GM12878 (cell line): Measurements from ENCODE around the gene TSPAN10. TPM values are rescaled to one million over a fixed set of nuclear protein-coding genes. Genes with fewer than 3 reads are reported as not detected.

Source experiments
- ATAC-seq: fragments of 200-7000 bp; cut with Tn5 transposase; 3 replicates; pipeline ENCODE4 v1.9.1; 2020; ENCODE audit warnings: mild to moderate bottlenecking, moderate library complexity
- BruUV-seq: library from RNA; stranded (reverse); fragments of 400-500 nt; replicated peaks from 2 replicates; lab custom pipeline; 2021; lab: Mats Ljungman, UMichigan
- CTCF ChIA-PET: fragments of 300-600 bp; sonication (Branson Sonifier 250); formaldehyde crosslinking; extraction: SDS; loops from one replicate; lab custom pipeline; 2021; ENCODE audit warnings: inconsistent platforms; lab: Yijun Ruan, JAX
- POLR2A ChIA-PET: fragments of 350-600 bp; formaldehyde crosslinking; extraction: SDS; loops from one replicate; lab custom pipeline; 2021; ENCODE audit warnings: inconsistent platforms; lab: Charles Lee
- RAD21 ChIA-PET: fragments of 300-600 bp; sonication (Branson Sonifier 250); formaldehyde crosslinking; loops from one replicate; lab custom pipeline; 2023; ENCODE audit warnings: antibody characterized with exemption; ENCODE audit not compliant: unreplicated experiment; lab: Charles Lee
- SMC1A ChIA-PET: fragments of 300-600 bp; sonication (Branson Sonifier 250); formaldehyde crosslinking; loops from one replicate; lab custom pipeline; 2023; ENCODE audit not compliant: unreplicated experiment, uncharacterized antibody; lab: Charles Lee
- DNase-seq: peaks from one replicate; pipeline ENCODE4 v3.0.0-alpha.2; 2011; ENCODE audit warnings: low read depth, low spot score
- FAIRE-seq: peaks from 3 replicates; lab custom pipeline; 2011; peaks lifted over from hg19 to GRCh38; lab: Jason Lieb, UNC
- H2AFZ ChIP-seq: 2 replicates; pipeline ENCODE4 v1.6.0; 2011; ENCODE audit warnings: low read depth, low read length, control low read depth; ENCODE audit not compliant: control insufficient read depth
- H3K27ac ChIP-seq: 2 replicates; pipeline ENCODE4 v1.5.1; 2011; ENCODE audit warnings: control low read depth; ENCODE audit not compliant: control insufficient read depth, insufficient read depth
- H3K27me3 ChIP-seq, 2 experiments: replicated peaks in 1 of 2; 2 replicates each; pipeline versions ENCODE4 v1.6.0 to v1.6.1; 2011; ENCODE audit warnings: low read length in 1 of 2; ENCODE audit not compliant: control insufficient read depth in 2 of 2, insufficient read depth in 2 of 2
- H3K36me3 ChIP-seq, 2 experiments: 2 replicates each; pipeline ENCODE4 v1.5.1; 2011; ENCODE audit warnings: low read length in 1 of 2; ENCODE audit not compliant: control insufficient read depth in 2 of 2, insufficient read depth in 2 of 2
- H3K4me1 ChIP-seq: 2 replicates; pipeline ENCODE4 v1.6.1; 2011; ENCODE audit warnings: mild to moderate bottlenecking, low read length, moderate library complexity, mixed read lengths; ENCODE audit not compliant: control insufficient read depth, insufficient read depth
- H3K4me2 ChIP-seq: 2 replicates; pipeline ENCODE4 v1.6.0; 2011; ENCODE audit warnings: control low read depth; ENCODE audit not compliant: control insufficient read depth, insufficient read depth
- H3K4me3 ChIP-seq: fragments of 200-600 bp; sonication (generic); 2 replicates; pipeline ENCODE4 v1.5.1; 2016
- H3K79me2 ChIP-seq: 2 replicates; pipeline ENCODE4 v1.6.0; 2011; ENCODE audit warnings: low read length; ENCODE audit not compliant: control insufficient read depth, insufficient read depth
- H3K9ac ChIP-seq: 2 replicates; pipeline ENCODE4 v1.8.0; 2011; ENCODE audit warnings: low read length, control low read depth, mixed read lengths; ENCODE audit not compliant: control insufficient read depth, insufficient read depth
- H3K9me3 ChIP-seq: replicated peaks from 3 replicates; pipeline ENCODE4 v1.5.1; 2011; ENCODE audit warnings: mild to moderate bottlenecking, low read length; ENCODE audit not compliant: control insufficient read depth, insufficient read depth
- H4K20me1 ChIP-seq: 2 replicates; pipeline ENCODE4 v1.6.0; 2011; ENCODE audit not compliant: control insufficient read depth, insufficient read depth
- BACH1 ChIP-seq: fragments of 450-650 bp; IDR thresholded peaks from 2 replicates; pipeline ENCODE4 v1.6.1; 2017; ENCODE audit warnings: mild to moderate bottlenecking, borderline replicate concordance
- EP300 ChIP-seq, 2 experiments: fragments of 150-350 bp in 1 of 2; IDR thresholded peaks; 2 replicates each; pipeline ENCODE4 v1.6.1; 2011 to 2012; ENCODE audit warnings: low read depth in 2 of 2, low read length in 2 of 2, borderline replicate concordance in 1 of 2, improper control_type of control experiment in 1 of 2, inconsistent platforms in 1 of 2; ENCODE audit not compliant: control insufficient read depth in 1 of 2
- GABPA ChIP-seq: IDR thresholded peaks from 2 replicates; pipeline ENCODE4 v1.6.1; 2014; ENCODE audit warnings: antibody characterized with exemption, low read depth, mild to moderate bottlenecking, inconsistent platforms
- NR2F1 ChIP-seq: fragments of 450-650 bp; conservative IDR thresholded peaks from 2 replicates; pipeline ENCODE4 v1.6.1; 2017; ENCODE audit warnings: mild to moderate bottlenecking
- STAT1 ChIP-seq: fragments of 450-650 bp; conservative IDR thresholded peaks from 2 replicates; pipeline ENCODE4 v1.6.1; 2014; ENCODE audit warnings: antibody characterized with exemption, mild to moderate bottlenecking
- TARDBP ChIP-seq: IDR thresholded peaks from 2 replicates; pipeline ENCODE4 v1.6.1; 2016; ENCODE audit warnings: borderline replicate concordance
- TCF12 ChIP-seq: IDR thresholded peaks from 2 replicates; pipeline ENCODE4 v1.6.1; 2011; ENCODE audit warnings: low read depth, mild to moderate bottlenecking, low read length
- WGBS: methylation state at CpG from one replicate; pipeline ENCODE4 v1.1.6; 2016; ENCODE audit warnings: low lambda C conversion rate; ENCODE audit not compliant: insufficient replicate concordance, insufficient coverage; ENCODE audit errors: missing lambda C conversion rate; 5-methylcytosine and 5-hydroxymethylcytosine counted together
- in situ Hi-C: fragments of 300-500 bp; cut with MboI; formaldehyde crosslinking; loops from 9 replicates; pipeline ENCODE4 v1.14.3; 2018; ENCODE audit warnings: mixed read lengths
- intact Hi-C: fragments of 100-400 bp; cut with micrococcal nuclease; formaldehyde crosslinking; loops from one replicate; pipeline ENCODE4 v1.14.2; 2022; ENCODE audit not compliant: unreplicated experiment
- polyA plus RNA-seq, 11 experiments: library from polyadenylated mRNA; depleted of rRNA in 4 of 11; unstranded in 6 of 11; stranded (reverse) in 5 of 11; fragments of >200 nt; fragmentation: Nextera tagmentation in 4 of 11; fragmentation: Illumina TruSeq in 1 of 11; extraction: Ambion mirVana in 4 of 11; extraction: Trizol in 1 of 11; gene quantifications; 1 replicate in 1 of 11; 2 replicates in 10 of 11; pipeline versions ENCODE4 v1.2.1 to v1.2.3, GENCODE V29; 2011 to 2016; ENCODE audit warnings: inconsistent platforms in 2 of 11, missing spikeins in 2 of 11, low read depth in 1 of 11
- total RNA-seq, 4 experiments: library from RNA; depleted of rRNA in 3 of 4; stranded (reverse); fragments of >200 nt in 3 of 4; fragmentation: Illumina TruSeq in 1 of 4; extraction: Trizol in 1 of 4; gene quantifications; 2 replicates each; pipeline versions ENCODE4 v1.2.1 to v1.2.3, GENCODE V29; 2013 to 2021
- TF ChIP-seq, protein P1 (sequence below): fragments of 150-350 bp; IDR thresholded peaks from 2 replicates; pipeline ENCODE4 v1.6.1; 2014; ENCODE audit warnings: mild to moderate bottlenecking, low read depth, low read length
- TF ChIP-seq, protein P2 (sequence below): fragments of 450-650 bp; IDR thresholded peaks from 2 replicates; pipeline ENCODE4 v1.6.1; 2016; ENCODE audit warnings: mild to moderate bottlenecking
- TF ChIP-seq, protein P3 (sequence below): IDR thresholded peaks from 2 replicates; pipeline ENCODE4 v1.6.1; 2011; ENCODE audit warnings: borderline replicate concordance, low read depth, mild to moderate bottlenecking, moderate library complexity, low read length; ENCODE audit not compliant: insufficient read depth, poor library complexity, severe bottlenecking
- TF ChIP-seq, protein P4 (sequence below): fragments of 450-650 bp; IDR thresholded peaks from 2 replicates; pipeline ENCODE4 v1.6.1; 2017; ENCODE audit warnings: mild to moderate bottlenecking

Gene TSPAN10
- total and polyA plus RNA-seq, 10 of the 15 experiments (the other 5 are each of a cell fraction or from before 2014, with no cell fraction given): 0.13 to 0.82 (median 0.43) TPM

DNA sequence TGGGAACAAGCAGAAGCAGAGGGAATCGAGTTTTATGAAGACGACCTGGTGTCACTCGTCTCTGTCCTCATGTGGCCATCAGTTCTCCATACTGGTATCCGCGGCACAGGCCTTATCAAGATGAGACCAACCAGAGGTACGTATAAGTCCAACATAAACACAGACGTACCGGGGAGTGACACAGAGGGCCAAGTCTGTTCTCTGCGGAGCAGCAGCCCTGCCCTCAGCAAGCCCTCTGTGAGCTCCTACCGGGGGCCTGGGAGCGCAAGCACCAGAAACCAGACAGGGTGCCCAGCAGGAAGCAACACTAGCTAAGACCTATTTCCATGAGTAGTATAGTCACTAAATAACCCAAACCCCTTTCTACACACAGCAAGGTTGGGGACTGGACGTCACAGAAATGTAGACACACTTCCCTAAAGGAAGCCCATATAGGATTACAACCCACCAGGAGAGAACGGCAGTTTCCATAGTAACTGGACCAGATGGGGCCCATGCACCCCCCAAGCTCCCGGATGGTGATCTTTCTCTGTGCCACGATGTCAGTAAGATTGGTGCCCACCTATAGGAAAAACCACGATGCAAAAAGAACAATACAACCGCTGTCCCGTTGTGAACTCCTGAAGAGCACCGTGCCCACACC is 45.7 kb downstream of the TSPAN10 start:
- ChIA-PET SMC1A (interaction anchor here (1.1 kb wide), 1 partner anchor 30 kb away, joined by 3 read pairs; no protein-coding TSS in a partner anchor), RAD21 (interaction anchor here (0.6 to 1.9 kb wide), 6 partner anchors 17 to 1034 kb away, joined by 3 to 6 read pairs (median 4); partner anchors contain the start of genes FN3KRP and MRPL12), POLR2A (interaction anchor here (1.0 to 4.0 kb wide), 3 partner anchors 17 to 29 kb away, joined by 3 to 32 read pairs (median 6); partner anchors contain the start of gene MRPL12), CTCF (interaction anchor here (1.1 to 1.5 kb wide), 3 partner anchors 8 to 82 kb away, joined by 3 to 5 read pairs (median 4); no protein-coding TSS in a partner anchor)
- no peaks in the 10 kb centered on the region for H3K27me3 ChIP-seq
- DNase-seq (no peak), FAIRE-seq (no peak), ATAC-seq (no peak)
- peaks cover 0 to 7% of the 10 kb centered on the region in 2 experiments; a peak in 3 of 4 replicates for H3K36me3 ChIP-seq
- peaks cover 38% of the 10 kb centered on the region for H3K79me2 ChIP-seq
- H3K4me3 ChIP-seq: peak overlapping the region; percentile 75
- peaks cover 11% of the 10 kb centered on the region for H3K4me1 ChIP-seq
- no TSS peak for BruUV-seq
- 46% methylated on average over 19 of the region's 19 CpGs for WGBS
- peak overlapping the region; percentile 36; the same call in 1 of the 2 replicates for H3K27ac ChIP-seq
- H3K9ac ChIP-seq: peak overlapping the region; percentile 74
- no peak for TF ChIP-seq NR2F1
- no peak for TF ChIP-seq EP300 (IDR thresholded peaks at IDR 0.05; ENCODE audit: borderline replicate concordance in 1 of 2, control insufficient read depth in 1 of 2, low read depth in 2 of 2, low read length in 2 of 2)
- TF ChIP-seq, protein P1, sequence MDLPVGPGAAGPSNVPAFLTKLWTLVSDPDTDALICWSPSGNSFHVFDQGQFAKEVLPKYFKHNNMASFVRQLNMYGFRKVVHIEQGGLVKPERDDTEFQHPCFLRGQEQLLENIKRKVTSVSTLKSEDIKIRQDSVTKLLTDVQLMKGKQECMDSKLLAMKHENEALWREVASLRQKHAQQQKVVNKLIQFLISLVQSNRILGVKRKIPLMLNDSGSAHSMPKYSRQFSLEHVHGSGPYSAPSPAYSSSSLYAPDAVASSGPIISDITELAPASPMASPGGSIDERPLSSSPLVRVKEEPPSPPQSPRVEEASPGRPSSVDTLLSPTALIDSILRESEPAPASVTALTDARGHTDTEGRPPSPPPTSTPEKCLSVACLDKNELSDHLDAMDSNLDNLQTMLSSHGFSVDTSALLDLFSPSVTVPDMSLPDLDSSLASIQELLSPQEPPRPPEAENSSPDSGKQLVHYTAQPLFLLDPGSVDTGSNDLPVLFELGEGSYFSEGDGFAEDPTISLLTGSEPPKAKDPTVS: no peak
- TF ChIP-seq TCF12: no peak
- TF ChIP-seq, protein P2, sequence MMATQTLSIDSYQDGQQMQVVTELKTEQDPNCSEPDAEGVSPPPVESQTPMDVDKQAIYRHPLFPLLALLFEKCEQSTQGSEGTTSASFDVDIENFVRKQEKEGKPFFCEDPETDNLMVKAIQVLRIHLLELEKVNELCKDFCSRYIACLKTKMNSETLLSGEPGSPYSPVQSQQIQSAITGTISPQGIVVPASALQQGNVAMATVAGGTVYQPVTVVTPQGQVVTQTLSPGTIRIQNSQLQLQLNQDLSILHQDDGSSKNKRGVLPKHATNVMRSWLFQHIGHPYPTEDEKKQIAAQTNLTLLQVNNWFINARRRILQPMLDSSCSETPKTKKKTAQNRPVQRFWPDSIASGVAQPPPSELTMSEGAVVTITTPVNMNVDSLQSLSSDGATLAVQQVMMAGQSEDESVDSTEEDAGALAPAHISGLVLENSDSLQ: no peak
- no peak for TF ChIP-seq TARDBP
- TF ChIP-seq, protein P3, sequence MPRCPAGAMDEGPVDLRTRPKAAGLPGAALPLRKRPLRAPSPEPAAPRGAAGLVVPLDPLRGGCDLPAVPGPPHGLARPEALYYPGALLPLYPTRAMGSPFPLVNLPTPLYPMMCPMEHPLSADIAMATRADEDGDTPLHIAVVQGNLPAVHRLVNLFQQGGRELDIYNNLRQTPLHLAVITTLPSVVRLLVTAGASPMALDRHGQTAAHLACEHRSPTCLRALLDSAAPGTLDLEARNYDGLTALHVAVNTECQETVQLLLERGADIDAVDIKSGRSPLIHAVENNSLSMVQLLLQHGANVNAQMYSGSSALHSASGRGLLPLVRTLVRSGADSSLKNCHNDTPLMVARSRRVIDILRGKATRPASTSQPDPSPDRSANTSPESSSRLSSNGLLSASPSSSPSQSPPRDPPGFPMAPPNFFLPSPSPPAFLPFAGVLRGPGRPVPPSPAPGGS: no peak
- no peak for TF ChIP-seq GABPA
- TF ChIP-seq BACH1: no peak
- TF ChIP-seq STAT1: no peak
- TF ChIP-seq, protein P4, sequence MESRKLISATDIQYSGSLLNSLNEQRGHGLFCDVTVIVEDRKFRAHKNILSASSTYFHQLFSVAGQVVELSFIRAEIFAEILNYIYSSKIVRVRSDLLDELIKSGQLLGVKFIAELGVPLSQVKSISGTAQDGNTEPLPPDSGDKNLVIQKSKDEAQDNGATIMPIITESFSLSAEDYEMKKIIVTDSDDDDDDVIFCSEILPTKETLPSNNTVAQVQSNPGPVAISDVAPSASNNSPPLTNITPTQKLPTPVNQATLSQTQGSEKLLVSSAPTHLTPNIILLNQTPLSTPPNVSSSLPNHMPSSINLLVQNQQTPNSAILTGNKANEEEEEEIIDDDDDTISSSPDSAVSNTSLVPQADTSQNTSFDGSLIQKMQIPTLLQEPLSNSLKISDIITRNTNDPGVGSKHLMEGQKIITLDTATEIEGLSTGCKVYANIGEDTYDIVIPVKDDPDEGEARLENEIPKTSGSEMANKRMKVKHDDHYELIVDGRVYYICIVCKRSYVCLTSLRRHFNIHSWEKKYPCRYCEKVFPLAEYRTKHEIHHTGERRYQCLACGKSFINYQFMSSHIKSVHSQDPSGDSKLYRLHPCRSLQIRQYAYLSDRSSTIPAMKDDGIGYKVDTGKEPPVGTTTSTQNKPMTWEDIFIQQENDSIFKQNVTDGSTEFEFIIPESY: no peak
- intact Hi-C loops (loop anchor here (2.0 kb wide), 1 partner anchor 20 kb away; the partner anchor contains the start of gene MRPL12), in situ Hi-C loops (no loop called here)
- H2AFZ ChIP-seq: no peak overlapping the region
- H3K4me2 ChIP-seq: peak overlapping the region; percentile 72
- H3K9me3 ChIP-seq: no peaks in the 10 kb centered on the region
- H4K20me1 ChIP-seq: peaks cover 8% of the 10 kb centered on the region; the same call in 1 of the 2 replicates
